Right renal pelvis (tissue), 4 donors: ENCODE data around the gene PLB1. TPM values are rescaled to one million over a fixed set of nuclear protein-coding genes. Genes with fewer than 3 reads are reported as not detected.

Experiments used
- DNase-seq, 4 donors: peaks; one replicate each; pipeline ENCODE4 v3.0.0-alpha.2; 2013; ENCODE audit warnings: low read depth in 4 of 4, low spot score in 3 of 4, missing footprints in 1 of 4
- polyA plus RNA-seq, 4 donors: library from polyadenylated mRNA; unstranded; fragments of 120-200 nt; gene quantifications; one replicate each; pipeline ENCODE4 v1.2.1, GENCODE V29; 2013; ENCODE audit not compliant: insufficient read length in 4 of 4

The PLB1 gene
- polyA plus RNA-seq, 4 donors = 0.65 to 1.3 (median 1.2) TPM

GRCh38 chr2:28637066-28638047, 141.5 kb downstream of the PLB1 start:
- DNase-seq = no peak

- DNase-seq = no peak
Measured at GRCh38 chr2:28638102-28638501, 142.2 kb downstream of the PLB1 start.

- DNase-seq = no peak
Measured at GRCh38 chr2:28639092-28639691, 143.3 kb downstream of the PLB1 start.

GRCh38 chr2:28639836-28640235, 144.0 kb downstream of the PLB1 start:
- no peak for DNase-seq

- DNase-seq = no peak
Measured at GRCh38 chr2:28640260-28640907, 144.5 kb downstream of the PLB1 start.

GRCh38 chr2:28640908-28641300, 145.0 kb downstream of the PLB1 start:
- DNase-seq = no peak

- no peak for DNase-seq
Measured at GRCh38 chr2:28642796-28643195, 146.9 kb downstream of the PLB1 start.

GRCh38 chr2:28643327-28643726, 147.5 kb downstream of the PLB1 start:
- DNase-seq = no peak

GRCh38 chr2:28643911-28644334, 148.1 kb downstream of the PLB1 start:
- no peak for DNase-seq

- no peak for DNase-seq
Measured at GRCh38 chr2:28644760-28645159, 148.9 kb downstream of the PLB1 start.

- DNase-seq = no peak
Measured at GRCh38 chr2:28645553-28645952, 149.7 kb downstream of the PLB1 start.

- no peak for DNase-seq
Measured at GRCh38 chr2:28647682-28648081, 151.8 kb downstream of the PLB1 start.

- DNase-seq = no peak
Measured at GRCh38 chr2:28648147-28648546, 152.3 kb downstream of the PLB1 start.

- no peak for DNase-seq
Measured at GRCh38 chr2:28648671-28649395, 153.0 kb downstream of the PLB1 start.

- DNase-seq = no peak
Measured at GRCh38 chr2:28649481-28650265, 153.8 kb downstream of the PLB1 start.

- DNase-seq = no peak
Measured at GRCh38 chr2:28650266-28650584, 154.4 kb downstream of the PLB1 start.

GRCh38 chr2:28652217-28652616, 156.4 kb downstream of the PLB1 start:
- no peak for DNase-seq

- no peak for DNase-seq
Measured at GRCh38 chr2:28653892-28654662, 158.2 kb downstream of the PLB1 start.

- no peak for DNase-seq
Measured at GRCh38 chr2:28654663-28655320, 158.9 kb downstream of the PLB1 start.
